GM12891 (cell line): ENCODE results near the gene CROCC2.

Experiments used
- POLR2A ChIP-seq: IDR thresholded peaks from 2 replicates; pipeline ENCODE4 v1.6.1; 2011; ENCODE audit warnings: low read depth, low read length, control low read depth
- POLR2AphosphoS5 ChIP-seq: IDR thresholded peaks from 2 replicates; pipeline ENCODE4 v1.6.1; 2011; ENCODE audit warnings: low read depth, low read length, control low read depth

DNA sequence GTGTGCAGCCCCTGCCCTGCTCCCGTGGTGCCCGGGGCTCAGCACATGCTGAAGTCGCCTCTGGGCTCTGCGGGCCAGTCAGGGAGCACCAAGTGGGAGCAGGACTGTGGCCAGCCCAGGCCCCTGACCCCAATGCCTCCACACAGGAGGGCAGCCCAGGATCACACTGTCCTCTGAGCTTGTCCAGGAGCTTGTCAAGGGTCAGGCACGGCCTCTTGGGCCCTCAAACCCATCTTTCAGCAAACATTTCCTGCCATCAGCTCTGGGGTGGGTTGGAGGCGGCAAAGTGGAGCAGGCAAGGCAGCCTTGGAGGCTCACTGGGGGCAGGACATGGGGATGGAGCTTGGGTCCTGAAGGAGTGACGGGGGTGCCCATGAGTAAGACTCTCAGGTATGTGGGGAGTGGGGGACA, 102.6 kb downstream of the CROCC2 start:
- TF ChIP-seq POLR2A: no peak
- TF ChIP-seq POLR2AphosphoS5: no peak
